ENCODE results near the gene ZC3H14.

The ZC3H14 gene

DNA sequence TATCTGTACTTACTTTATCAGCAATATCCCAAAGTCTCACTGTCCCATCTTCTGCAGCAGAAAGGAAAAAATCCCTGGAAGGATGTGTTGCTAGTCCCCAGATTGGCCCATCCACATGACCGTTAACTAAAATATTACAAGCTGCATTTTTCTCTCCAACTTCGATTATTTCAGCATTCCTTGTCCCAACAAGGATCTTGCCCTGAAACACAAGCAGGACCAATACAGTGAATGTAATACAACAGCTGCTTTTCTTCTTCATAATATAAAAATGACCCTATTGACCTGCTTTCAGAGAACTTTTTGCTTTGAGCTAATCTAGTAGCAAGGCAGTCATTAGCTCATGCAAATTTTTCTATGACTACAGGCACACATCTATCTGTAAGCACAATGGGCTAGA lies 58.3 kb downstream of the ZC3H14 start:
- H3K4me3 Mint-ChIP-seq = no peak overlapping the region
- H3K27ac Mint-ChIP-seq = no peak overlapping the region
- H3K4me1 Mint-ChIP-seq = no peaks in the 10 kb centered on the region
- no peaks in the 10 kb centered on the region for H3K27me3 Mint-ChIP-seq (ENCODE audit: low read depth, poor library complexity)
- DNase-seq = no peak
- H3K36me3 Mint-ChIP-seq (ENCODE audit: low read depth) = peaks cover 8% of the 10 kb centered on the region
- TF ChIP-seq, protein P1, sequence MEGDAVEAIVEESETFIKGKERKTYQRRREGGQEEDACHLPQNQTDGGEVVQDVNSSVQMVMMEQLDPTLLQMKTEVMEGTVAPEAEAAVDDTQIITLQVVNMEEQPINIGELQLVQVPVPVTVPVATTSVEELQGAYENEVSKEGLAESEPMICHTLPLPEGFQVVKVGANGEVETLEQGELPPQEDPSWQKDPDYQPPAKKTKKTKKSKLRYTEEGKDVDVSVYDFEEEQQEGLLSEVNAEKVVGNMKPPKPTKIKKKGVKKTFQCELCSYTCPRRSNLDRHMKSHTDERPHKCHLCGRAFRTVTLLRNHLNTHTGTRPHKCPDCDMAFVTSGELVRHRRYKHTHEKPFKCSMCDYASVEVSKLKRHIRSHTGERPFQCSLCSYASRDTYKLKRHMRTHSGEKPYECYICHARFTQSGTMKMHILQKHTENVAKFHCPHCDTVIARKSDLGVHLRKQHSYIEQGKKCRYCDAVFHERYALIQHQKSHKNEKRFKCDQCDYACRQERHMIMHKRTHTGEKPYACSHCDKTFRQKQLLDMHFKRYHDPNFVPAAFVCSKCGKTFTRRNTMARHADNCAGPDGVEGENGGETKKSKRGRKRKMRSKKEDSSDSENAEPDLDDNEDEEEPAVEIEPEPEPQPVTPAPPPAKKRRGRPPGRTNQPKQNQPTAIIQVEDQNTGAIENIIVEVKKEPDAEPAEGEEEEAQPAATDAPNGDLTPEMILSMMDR (IDR thresholded peaks at IDR 0.05) = no peak
- no peaks in the 10 kb centered on the region for H3K9me3 Mint-ChIP-seq

DNA sequence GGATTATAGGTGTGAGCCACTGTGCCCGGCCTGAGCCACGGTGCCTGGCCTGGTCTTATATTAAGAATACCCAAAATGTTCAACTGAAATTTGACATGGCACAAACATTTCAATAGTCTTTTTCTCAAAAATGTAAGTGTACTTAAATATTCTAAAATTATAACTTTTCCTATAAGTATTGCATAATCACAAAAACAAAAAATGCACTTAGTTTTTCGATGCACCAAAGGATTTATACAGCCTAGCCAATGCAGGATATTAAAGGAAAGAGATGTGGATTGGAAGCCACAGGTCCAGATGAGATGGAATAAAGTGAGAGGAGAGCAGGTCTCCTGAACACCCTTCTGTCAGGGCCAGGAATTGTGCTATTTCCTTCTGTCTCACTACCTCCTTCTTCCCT lies 62.8 kb downstream of the ZC3H14 start:
- H3K36me3 Mint-ChIP-seq (ENCODE audit: low read depth) = no peaks in the 10 kb centered on the region

GRCh38 chr14:88628033-88628432 lies 65.2 kb downstream of the ZC3H14 start:
- Mint-ChIP-seq H3K27me3 (ENCODE audit: low read depth, poor library complexity) (no peaks in the 10 kb centered on the region), H3K9me3 (no peaks in the 10 kb centered on the region), H3K4me1 (no peaks in the 10 kb centered on the region), H3K4me3 (no peak overlapping the region), H3K36me3 (ENCODE audit: low read depth) (no peaks in the 10 kb centered on the region), H3K27ac (no peak overlapping the region)
- TF ChIP-seq, protein P1 (IDR thresholded peaks at IDR 0.05) = no peak
- no peak for DNase-seq

More for the DNA sequence above, 62.8 kb downstream of the ZC3H14 start:
- H3K4me3 Mint-ChIP-seq = no peak overlapping the region
- H3K4me1 Mint-ChIP-seq = no peaks in the 10 kb centered on the region
- DNase-seq = no peak
- no peaks in the 10 kb centered on the region for H3K27me3 Mint-ChIP-seq (ENCODE audit: low read depth, poor library complexity)
- H3K27ac Mint-ChIP-seq = peak overlapping the region; percentile 64
- TF ChIP-seq, protein P1 (IDR thresholded peaks at IDR 0.05) = no peak
- H3K9me3 Mint-ChIP-seq = no peaks in the 10 kb centered on the region

- H3K36me3 Mint-ChIP-seq (ENCODE audit: low read depth) = no peaks in the 10 kb centered on the region
- no peak overlapping the region for H3K27ac Mint-ChIP-seq
- H3K4me3 Mint-ChIP-seq = no peak overlapping the region
- TF ChIP-seq, protein P1 (IDR thresholded peaks at IDR 0.05) = no peak
- H3K9me3 Mint-ChIP-seq = no peaks in the 10 kb centered on the region
- DNase-seq = no peak
- H3K27me3 Mint-ChIP-seq (ENCODE audit: low read depth, poor library complexity) = no peaks in the 10 kb centered on the region
- H3K4me1 Mint-ChIP-seq = no peaks in the 10 kb centered on the region
These were observed 65.6 kb downstream of the ZC3H14 start for GRCh38 chr14:88628462-88628861.

- Mint-ChIP-seq H3K4me1 (no peaks in the 10 kb centered on the region), H3K27ac (no peak overlapping the region), H3K27me3 (ENCODE audit: low read depth, poor library complexity) (no peaks in the 10 kb centered on the region), H3K36me3 (ENCODE audit: low read depth) (no peaks in the 10 kb centered on the region), H3K4me3 (no peak overlapping the region), H3K9me3 (no peaks in the 10 kb centered on the region)
- no peak for DNase-seq
- TF ChIP-seq, protein P1 (IDR thresholded peaks at IDR 0.05) = no peak
These were observed 67.7 kb downstream of the ZC3H14 start for GRCh38 chr14:88630565-88630964.

DNA sequence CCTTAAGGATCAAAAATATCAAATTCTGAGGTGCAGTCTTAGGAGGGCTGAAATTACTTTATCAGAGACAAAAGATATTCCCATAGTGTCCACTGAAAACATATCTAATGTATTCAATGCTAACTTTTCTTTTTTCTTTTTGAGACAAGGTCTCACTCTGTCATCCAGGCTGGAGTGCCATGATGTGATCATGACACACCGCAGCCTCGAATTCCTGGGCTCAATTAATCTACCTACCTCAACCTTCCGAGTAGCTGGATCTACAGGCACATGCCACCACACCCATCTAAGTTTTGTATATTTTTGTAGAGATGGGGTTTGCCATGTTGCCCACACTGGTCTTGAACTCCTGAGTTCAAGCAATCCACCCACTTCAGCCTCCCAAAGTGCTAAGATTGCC lies 68.3 kb downstream of the ZC3H14 start:
- TF ChIP-seq, protein P1 (IDR thresholded peaks at IDR 0.05) = no peak
- Mint-ChIP-seq H3K4me1 (no peaks in the 10 kb centered on the region), H3K4me3 (no peak overlapping the region), H3K27ac (no peak overlapping the region), H3K27me3 (ENCODE audit: low read depth, poor library complexity) (peaks cover 3% of the 10 kb centered on the region), H3K36me3 (ENCODE audit: low read depth) (no peaks in the 10 kb centered on the region), H3K9me3 (no peaks in the 10 kb centered on the region)
- DNase-seq = no peak
